ENCODE data around the gene GPC1. TPM values are rescaled to one million over a fixed set of nuclear protein-coding genes. Genes with fewer than 3 reads are reported as not detected.

Gene GPC1
- total and polyA plus RNA-seq, 10 of the 15 experiments (the other 5 are each of a cell fraction or from before 2014, with no cell fraction given): 0.06 to 0.77 (median 0.23) TPM; not detected in 3

DNA sequence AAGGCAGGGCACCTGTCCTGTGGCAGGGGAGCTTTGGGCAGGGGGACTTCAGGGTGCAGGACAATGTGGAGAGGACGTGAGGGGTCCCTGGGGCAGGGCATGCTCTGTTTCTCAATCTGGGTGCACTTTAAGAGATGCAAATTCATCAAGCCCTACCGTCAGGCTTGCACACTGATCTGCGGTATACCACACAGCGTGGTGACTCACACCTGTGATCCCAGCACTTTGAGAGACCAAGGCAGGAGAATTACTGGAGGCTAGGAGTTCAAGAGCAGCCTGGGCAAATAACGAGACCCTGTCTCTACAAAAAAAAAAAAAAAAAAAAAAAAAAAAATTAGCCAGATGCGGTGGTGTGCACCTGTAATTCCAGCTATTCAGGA is 10.2 kb upstream of the GPC1 start:
- FAIRE-seq (no peak), DNase-seq (ENCODE audit: low read depth, low spot score) (no peak), ATAC-seq (no peak)
- 30% methylated on average over 4 of the region's 6 CpGs for WGBS (ENCODE audit: insufficient coverage, insufficient replicate concordance, low lambda C conversion rate, missing lambda C conversion rate)
- intact Hi-C loops (cut with micrococcal nuclease; ENCODE audit: unreplicated experiment): no loop called here
- Histone ChIP-seq H3K36me3 (ENCODE audit: control insufficient read depth in 2 of 2, insufficient read depth in 2 of 2, low read length in 1 of 2) (no peaks in the 10 kb centered on the region), H3K4me3 (no peak overlapping the region), H2AFZ (ENCODE audit: control insufficient read depth, low read depth, low read length) (no peak overlapping the region), H3K79me2 (ENCODE audit: control insufficient read depth, insufficient read depth, low read length) (no peaks in the 10 kb centered on the region), H3K9ac (ENCODE audit: control insufficient read depth, insufficient read depth, low read length) (no peak overlapping the region), H3K4me2 (ENCODE audit: control insufficient read depth, insufficient read depth) (no peak overlapping the region), H4K20me1 (ENCODE audit: control insufficient read depth, insufficient read depth) (no peaks in the 10 kb centered on the region), H3K4me1 (ENCODE audit: control insufficient read depth, insufficient read depth, low read length) (no peaks in the 10 kb centered on the region), H3K9me3 (replicated peaks; ENCODE audit: control insufficient read depth, insufficient read depth, low read length) (peaks cover 2% of the 10 kb centered on the region; the same call in 1 of the 3 replicates), H3K27me3 (replicated peaks in 1 of 2; ENCODE audit: control insufficient read depth in 2 of 2, insufficient read depth in 2 of 2, low read length in 1 of 2) (no peaks in the 10 kb centered on the region; a peak in 1 of 4 replicates), H3K27ac (ENCODE audit: control insufficient read depth, insufficient read depth) (no peak overlapping the region)
- ChIA-PET CTCF (interaction anchor here (1.5 kb wide), 1 partner anchor 10 kb away, joined by 3 read pairs; no protein-coding TSS in a partner anchor), POLR2A (no interaction called here), RAD21 (ENCODE audit: unreplicated experiment) (no interaction called here), SMC1A (ENCODE audit: uncharacterized antibody, unreplicated experiment) (no interaction called here)
- in situ Hi-C loops (cut with MboI): no loop called here
- BruUV-seq (replicated peaks): no TSS peak
- TF ChIP-seq FOXM1 (IDR thresholded peaks at IDR 0.05; ENCODE audit: low read depth, low read length) (no peak), BRCA1 (IDR thresholded peaks at IDR 0.05; ENCODE audit: low read depth, low read length) (no peak)
- TF ChIP-seq, protein P1, sequence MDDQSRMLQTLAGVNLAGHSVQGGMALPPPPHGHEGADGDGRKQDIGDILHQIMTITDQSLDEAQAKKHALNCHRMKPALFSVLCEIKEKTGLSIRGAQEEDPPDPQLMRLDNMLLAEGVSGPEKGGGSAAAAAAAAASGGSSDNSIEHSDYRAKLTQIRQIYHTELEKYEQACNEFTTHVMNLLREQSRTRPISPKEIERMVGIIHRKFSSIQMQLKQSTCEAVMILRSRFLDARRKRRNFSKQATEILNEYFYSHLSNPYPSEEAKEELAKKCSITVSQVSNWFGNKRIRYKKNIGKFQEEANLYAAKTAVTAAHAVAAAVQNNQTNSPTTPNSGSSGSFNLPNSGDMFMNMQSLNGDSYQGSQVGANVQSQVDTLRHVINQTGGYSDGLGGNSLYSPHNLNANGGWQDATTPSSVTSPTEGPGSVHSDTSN (IDR thresholded peaks at IDR 0.05; ENCODE audit: insufficient replicate concordance, low read depth, low read length): no peak

DNA sequence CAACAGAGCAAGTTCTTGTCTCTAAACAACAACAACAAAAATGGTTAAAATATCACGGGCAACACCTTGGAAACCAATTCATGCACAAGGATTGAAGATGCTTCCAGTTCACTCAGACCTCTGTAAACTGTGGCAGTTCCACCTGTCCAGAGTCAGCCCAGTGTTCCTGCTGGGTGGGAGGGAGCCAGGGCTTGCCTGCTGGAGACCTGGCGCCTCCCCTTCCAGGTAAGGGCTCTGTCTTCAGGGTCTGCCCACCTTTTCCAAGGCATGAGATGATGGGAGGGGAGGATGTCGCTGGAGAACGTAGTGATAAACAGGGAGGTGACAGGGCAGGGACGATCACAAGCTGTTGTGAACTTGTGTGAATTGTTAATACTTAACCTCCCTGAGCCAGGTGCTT is 9.8 kb upstream of the GPC1 start:
- TF ChIP-seq, protein P2, sequence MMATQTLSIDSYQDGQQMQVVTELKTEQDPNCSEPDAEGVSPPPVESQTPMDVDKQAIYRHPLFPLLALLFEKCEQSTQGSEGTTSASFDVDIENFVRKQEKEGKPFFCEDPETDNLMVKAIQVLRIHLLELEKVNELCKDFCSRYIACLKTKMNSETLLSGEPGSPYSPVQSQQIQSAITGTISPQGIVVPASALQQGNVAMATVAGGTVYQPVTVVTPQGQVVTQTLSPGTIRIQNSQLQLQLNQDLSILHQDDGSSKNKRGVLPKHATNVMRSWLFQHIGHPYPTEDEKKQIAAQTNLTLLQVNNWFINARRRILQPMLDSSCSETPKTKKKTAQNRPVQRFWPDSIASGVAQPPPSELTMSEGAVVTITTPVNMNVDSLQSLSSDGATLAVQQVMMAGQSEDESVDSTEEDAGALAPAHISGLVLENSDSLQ (IDR thresholded peaks at IDR 0.05): no peak
- 31% methylated on average over 5 of the region's 5 CpGs for WGBS (ENCODE audit: insufficient coverage, insufficient replicate concordance, low lambda C conversion rate, missing lambda C conversion rate)
- no peaks in the 10 kb centered on the region for H4K20me1 ChIP-seq (ENCODE audit: control insufficient read depth, insufficient read depth)
- RAD21 ChIA-PET (ENCODE audit: unreplicated experiment): no interaction called here
- BruUV-seq (replicated peaks): no TSS peak
- no peak overlapping the region for H3K4me2 ChIP-seq (ENCODE audit: control insufficient read depth, insufficient read depth)
- H3K4me3 ChIP-seq: no peak overlapping the region
- POLR2A ChIA-PET: no interaction called here
- FAIRE-seq (no peak), ATAC-seq (no peak), DNase-seq (ENCODE audit: low read depth, low spot score) (no peak)
- no peak overlapping the region for H2AFZ ChIP-seq (ENCODE audit: control insufficient read depth, low read depth, low read length)
- CTCF ChIA-PET: no interaction called here
- intact Hi-C loops (cut with micrococcal nuclease; ENCODE audit: unreplicated experiment): no loop called here
- no peaks in the 10 kb centered on the region for H3K79me2 ChIP-seq (ENCODE audit: control insufficient read depth, insufficient read depth, low read length)
- H3K36me3 ChIP-seq (ENCODE audit: control insufficient read depth in 2 of 2, insufficient read depth in 2 of 2, low read length in 1 of 2): no peaks in the 10 kb centered on the region
- no peak overlapping the region for H3K27ac ChIP-seq (ENCODE audit: control insufficient read depth, insufficient read depth)
- no peaks in the 10 kb centered on the region for H3K4me1 ChIP-seq (ENCODE audit: control insufficient read depth, insufficient read depth, low read length)
- H3K9me3 ChIP-seq (replicated peaks; ENCODE audit: control insufficient read depth, insufficient read depth, low read length): peaks cover 2% of the 10 kb centered on the region; the same call in 1 of the 3 replicates
- H3K27me3 ChIP-seq (replicated peaks in 1 of 2; ENCODE audit: control insufficient read depth in 2 of 2, insufficient read depth in 2 of 2, low read length in 1 of 2): no peaks in the 10 kb centered on the region; a peak in 1 of 4 replicates
- SMC1A ChIA-PET (ENCODE audit: uncharacterized antibody, unreplicated experiment): no interaction called here
- no peak overlapping the region for H3K9ac ChIP-seq (ENCODE audit: control insufficient read depth, insufficient read depth, low read length)
- in situ Hi-C loops (cut with MboI): no loop called here
